Esophagus squamous epithelium (tissue), 5 donors: Measurements from ENCODE around the gene VEPH1. TPM values are rescaled to one million over a fixed set of nuclear protein-coding genes. Genes with fewer than 3 reads are reported as not detected.

Experiments
- DNase-seq: peaks from one replicate; lab custom pipeline; 2025; lab: John Stamatoyannopoulos, UW
- H3K27ac ChIP-seq, 4 donors: fragments of 200-600 bp; sonication (generic); one replicate each; pipeline ENCODE4 v1.5.1; 2016 to 2019; ENCODE audit warnings: mild to moderate bottlenecking in 1 of 4
- H3K27me3 ChIP-seq, 4 donors: fragments of 200-600 bp; sonication (generic); 1 replicate in 3 of 4; 2 replicates in 1 of 4; pipeline versions ENCODE4 v1.5.1 to v1.6.0; 2017 to 2021; ENCODE audit warnings: antibody characterized with exemption in 1 of 4
- H3K36me3 ChIP-seq, 3 donors: fragments of 200-600 bp; sonication (generic); one replicate each; pipeline ENCODE4 v1.5.1; 2016 to 2019
- H3K4me1 ChIP-seq, 3 donors: fragments of 200-600 bp; sonication (generic); one replicate each; pipeline ENCODE4 v1.5.1; 2017 to 2019
- H3K4me3 ChIP-seq, 4 donors: fragments of 200-600 bp; sonication (generic); 1 replicate in 3 of 4; 2 replicates in 1 of 4; pipeline ENCODE4 v1.5.1; 2016 to 2019; ENCODE audit warnings: mild to moderate bottlenecking in 2 of 4, moderate library complexity in 1 of 4
- H3K9me3 ChIP-seq, 3 donors: fragments of 200-600 bp; sonication (generic); one replicate each; pipeline ENCODE4 v1.5.1; 2016 to 2019
- POLR2A ChIP-seq, 4 donors: fragments of 450-650 bp; IDR thresholded peaks; one replicate each; pipeline ENCODE4 v1.6.1; 2017; ENCODE audit warnings: antibody characterized with exemption in 4 of 4, mild to moderate bottlenecking in 4 of 4, moderate library complexity in 3 of 4
- WGBS, 2 donors: methylation state at CpG; one replicate each; pipeline ENCODE4 v1.1.5; 2018; 5-methylcytosine and 5-hydroxymethylcytosine counted together
- intact Hi-C: fragments of 100-400 bp; cut with DNase I; formaldehyde crosslinking; loops from one replicate; pipeline ENCODE4 v1.15.0; 2022
- total RNA-seq, 4 donors: library from RNA; depleted of rRNA; stranded (reverse); fragments of >200 nt; gene quantifications; one replicate each; pipeline ENCODE4 v1.1.0, GENCODE V29; 2016
- TF ChIP-seq, protein P1 (sequence below), 6 experiments: fragments of 450-650 bp in 4 of 6; fragments of 200-600 bp in 2 of 6; sonication (generic) in 2 of 6; IDR thresholded peaks; one replicate each; pipeline ENCODE4 v1.5.1; 2016 to 2019; ENCODE audit warnings: antibody characterized with exemption in 6 of 6, mild to moderate bottlenecking in 4 of 6, moderate library complexity in 4 of 6
- donor health status: DM: yes; HTN: yes; CAD: no.

The VEPH1 gene
- total RNA-seq, 4 donors from 2014 or later: not detected

DNA sequence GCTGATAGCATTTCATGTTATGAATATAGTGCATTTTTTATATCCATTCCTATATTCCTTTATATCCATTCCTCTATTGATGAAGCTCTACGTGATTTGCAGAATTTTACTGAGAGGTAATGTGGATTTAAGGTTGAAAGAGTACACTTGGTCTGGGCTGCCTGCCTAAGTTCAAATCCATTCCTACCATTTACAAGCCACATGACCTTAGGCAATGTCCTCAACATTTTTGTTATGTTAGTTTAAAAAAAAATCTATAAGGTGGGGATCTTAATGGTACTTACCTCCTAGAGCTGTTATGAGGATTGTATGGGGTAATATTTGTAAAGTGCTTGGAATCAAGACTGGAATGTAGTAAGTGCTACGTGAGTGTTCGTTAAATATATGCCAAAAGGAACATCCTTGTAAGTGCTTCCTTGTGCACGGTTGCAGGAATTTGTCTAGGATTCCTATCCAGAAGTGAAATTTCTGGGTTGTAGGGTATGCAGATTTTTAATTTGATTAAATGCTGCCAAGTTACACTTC, 11.2 kb upstream of the VEPH1 start:
- intact Hi-C loops: no loop called here
- Histone ChIP-seq H3K4me3 (no peak overlapping the region), H3K9me3 (no peaks in the 10 kb centered on the region), H3K27ac (no peak overlapping the region), H3K27me3 (no peaks in the 10 kb centered on the region), H3K36me3 (no peaks in the 10 kb centered on the region), H3K4me1 (no peaks in the 10 kb centered on the region)
- no peak for DNase-seq
- 49 to 64% methylated on average over 4 of the region's 4 CpGs for WGBS, 2 donors
- TF ChIP-seq POLR2A (IDR thresholded peaks at IDR 0.05): no peak
- TF ChIP-seq, protein P1, sequence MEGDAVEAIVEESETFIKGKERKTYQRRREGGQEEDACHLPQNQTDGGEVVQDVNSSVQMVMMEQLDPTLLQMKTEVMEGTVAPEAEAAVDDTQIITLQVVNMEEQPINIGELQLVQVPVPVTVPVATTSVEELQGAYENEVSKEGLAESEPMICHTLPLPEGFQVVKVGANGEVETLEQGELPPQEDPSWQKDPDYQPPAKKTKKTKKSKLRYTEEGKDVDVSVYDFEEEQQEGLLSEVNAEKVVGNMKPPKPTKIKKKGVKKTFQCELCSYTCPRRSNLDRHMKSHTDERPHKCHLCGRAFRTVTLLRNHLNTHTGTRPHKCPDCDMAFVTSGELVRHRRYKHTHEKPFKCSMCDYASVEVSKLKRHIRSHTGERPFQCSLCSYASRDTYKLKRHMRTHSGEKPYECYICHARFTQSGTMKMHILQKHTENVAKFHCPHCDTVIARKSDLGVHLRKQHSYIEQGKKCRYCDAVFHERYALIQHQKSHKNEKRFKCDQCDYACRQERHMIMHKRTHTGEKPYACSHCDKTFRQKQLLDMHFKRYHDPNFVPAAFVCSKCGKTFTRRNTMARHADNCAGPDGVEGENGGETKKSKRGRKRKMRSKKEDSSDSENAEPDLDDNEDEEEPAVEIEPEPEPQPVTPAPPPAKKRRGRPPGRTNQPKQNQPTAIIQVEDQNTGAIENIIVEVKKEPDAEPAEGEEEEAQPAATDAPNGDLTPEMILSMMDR (IDR thresholded peaks at IDR 0.05): no peak

DNA sequence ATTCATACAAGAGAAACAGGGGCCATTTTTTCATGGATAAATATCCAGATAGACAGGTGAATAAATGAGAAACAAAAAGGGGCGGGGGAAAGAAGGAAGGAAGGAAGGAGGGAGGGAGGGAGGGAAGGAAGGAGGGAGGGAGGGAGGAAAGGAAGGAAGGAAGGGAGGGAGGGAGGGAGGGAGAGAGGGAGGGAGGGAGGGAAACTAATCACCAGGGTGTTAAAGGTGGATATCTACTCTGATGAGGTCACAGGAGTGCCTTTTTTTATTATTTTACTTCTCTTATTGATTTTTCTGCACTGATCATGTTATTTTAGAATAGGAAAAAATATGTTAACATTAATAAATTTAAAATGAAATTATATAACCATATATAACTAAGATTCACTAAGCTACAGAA, 10.4 kb upstream of the VEPH1 start:
- TF ChIP-seq, protein P1 (IDR thresholded peaks at IDR 0.05): no peak
- no peak for TF ChIP-seq POLR2A (IDR thresholded peaks at IDR 0.05)
- Histone ChIP-seq H3K27me3 (no peaks in the 10 kb centered on the region), H3K9me3 (no peaks in the 10 kb centered on the region), H3K4me1 (no peaks in the 10 kb centered on the region), H3K4me3 (no peak overlapping the region), H3K27ac (no peak overlapping the region), H3K36me3 (no peaks in the 10 kb centered on the region)
- DNase-seq: no peak
- WGBS, 2 donors: 69 to 89% methylated on average over 1 of the region's 1 CpG
- intact Hi-C loops: no loop called here

DNA sequence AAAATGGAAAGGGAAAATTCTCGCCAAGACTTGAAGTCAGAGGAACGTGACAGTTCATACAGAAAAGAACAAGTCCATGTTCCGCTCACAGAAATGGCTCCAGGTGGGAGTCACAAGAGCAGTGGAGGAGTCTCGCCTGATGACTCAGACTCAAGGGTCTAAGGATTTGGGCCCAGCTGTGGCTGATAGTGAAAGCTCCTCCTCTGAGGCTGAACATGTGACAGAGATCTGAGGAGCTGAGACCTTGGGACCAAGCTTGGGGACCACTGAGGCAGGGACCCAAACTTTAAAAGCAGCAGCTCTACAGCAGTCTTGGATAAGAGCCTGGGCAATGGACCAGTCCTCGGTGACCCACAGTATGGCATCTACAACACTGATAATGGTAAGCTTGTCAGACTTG, 9.3 kb upstream of the VEPH1 start:
- no peaks in the 10 kb centered on the region for H3K27me3 ChIP-seq
- H3K36me3 ChIP-seq: no peaks in the 10 kb centered on the region
- 73 to 79% methylated on average over 5 of the region's 5 CpGs for WGBS, 2 donors
- no peak overlapping the region for H3K27ac ChIP-seq
- intact Hi-C loops: no loop called here
- DNase-seq: no peak
- no peak overlapping the region for H3K4me3 ChIP-seq
- H3K4me1 ChIP-seq: no peaks in the 10 kb centered on the region
- no peaks in the 10 kb centered on the region for H3K9me3 ChIP-seq
- no peak for TF ChIP-seq POLR2A (IDR thresholded peaks at IDR 0.05)
- TF ChIP-seq, protein P1 (IDR thresholded peaks at IDR 0.05): no peak

DNA sequence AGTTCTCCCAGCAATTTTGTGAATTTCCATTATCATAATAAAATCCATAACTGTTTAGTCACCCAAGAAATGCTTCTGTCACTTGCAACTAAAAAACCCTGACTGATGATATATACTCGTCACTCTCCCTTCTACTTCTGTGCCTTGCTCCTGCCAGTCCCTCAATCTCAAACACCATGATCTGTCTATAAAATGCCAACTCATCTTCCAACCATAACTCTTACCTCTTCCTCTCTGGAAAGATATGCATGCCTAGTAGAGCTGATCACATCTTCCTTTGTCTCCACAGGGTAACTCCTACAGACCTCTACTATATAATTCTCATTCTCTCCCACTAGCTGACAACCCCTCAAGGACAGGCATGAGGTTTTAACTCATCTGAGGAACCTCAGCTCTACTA, 5.2 kb upstream of the VEPH1 start:
- Histone ChIP-seq H3K4me1 (no peaks in the 10 kb centered on the region), H3K9me3 (no peaks in the 10 kb centered on the region), H3K27ac (no peak overlapping the region), H3K36me3 (no peaks in the 10 kb centered on the region), H3K4me3 (no peak overlapping the region), H3K27me3 (no peaks in the 10 kb centered on the region)
- TF ChIP-seq POLR2A (IDR thresholded peaks at IDR 0.05): no peak
- TF ChIP-seq, protein P1 (IDR thresholded peaks at IDR 0.05): no peak
- WGBS, 2 donors: 79 to 83% methylated on average over 1 of the region's 1 CpG
- intact Hi-C loops: no loop called here
- DNase-seq: no peak

DNA sequence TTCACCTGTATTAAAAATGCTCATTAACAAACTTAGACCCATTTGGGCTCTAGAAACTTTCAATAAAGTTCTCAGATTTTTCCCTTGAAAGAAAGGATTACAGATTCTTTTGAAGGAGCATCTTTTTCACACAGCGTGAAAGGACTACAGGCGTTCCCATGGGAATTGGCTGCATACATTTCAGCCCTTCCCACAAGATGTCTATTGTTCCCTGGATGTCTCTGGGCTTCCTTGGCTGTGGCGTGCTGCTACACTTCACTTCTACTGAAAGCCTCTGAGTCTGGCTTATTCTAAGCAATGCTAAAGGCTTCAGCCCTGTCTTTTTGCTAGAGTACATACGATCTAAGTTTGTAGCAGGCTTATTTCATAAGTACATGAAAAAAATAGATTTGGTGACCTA, 1.4 kb downstream of the VEPH1 start:
- Histone ChIP-seq H3K36me3 (no peaks in the 10 kb centered on the region), H3K27me3 (peaks cover 0 to 37% (median 0%) of the 10 kb centered on the region in 4 donors), H3K27ac (no peak overlapping the region), H3K4me1 (peaks cover 6 to 16% (median 10%) of the 10 kb centered on the region in 3 donors), H3K4me3 (no peak overlapping the region), H3K9me3 (no peaks in the 10 kb centered on the region)
- TF ChIP-seq, protein P1 (IDR thresholded peaks at IDR 0.05): no peak
- no peak for TF ChIP-seq POLR2A (IDR thresholded peaks at IDR 0.05)
- intact Hi-C loops: no loop called here
- DNase-seq: no peak
- WGBS, 2 donors: 45 to 56% methylated on average over 4 of the region's 4 CpGs
